Measurements from ENCODE around the gene LAG3.

DNA sequence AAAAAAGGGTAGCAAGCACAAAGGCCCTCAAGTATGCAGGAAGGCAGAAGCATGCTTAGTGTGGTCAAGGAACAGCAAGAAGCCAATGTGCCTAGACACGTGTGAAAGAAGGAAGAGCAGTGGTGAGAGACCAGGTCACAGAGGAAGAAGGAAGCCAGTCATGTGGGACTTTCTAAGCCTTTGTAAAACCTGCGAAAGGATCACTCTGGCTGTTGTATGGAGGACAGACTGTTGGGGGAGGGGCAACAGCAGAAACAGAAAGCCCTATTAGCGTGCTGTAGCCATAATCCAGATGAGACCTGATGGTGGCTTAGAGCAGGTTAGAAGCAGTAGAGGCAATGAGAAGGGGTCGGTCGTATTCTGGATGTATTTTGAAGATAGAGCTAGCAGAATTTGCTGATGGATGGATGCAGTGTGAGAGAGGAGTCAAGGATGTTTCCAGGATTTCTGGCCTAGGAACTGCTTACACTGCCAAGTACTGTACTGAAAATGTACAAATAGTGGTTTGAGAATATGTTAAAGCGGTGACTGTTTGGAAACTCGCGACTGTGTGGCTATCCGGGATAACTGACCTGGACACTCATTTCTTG lies 13.7 kb upstream of the LAG3 start:
- TF ChIP-seq POLR2A (IDR thresholded peaks at IDR 0.05; ENCODE audit: low read depth, low read length) (no peak), POLR2AphosphoS5 (IDR thresholded peaks at IDR 0.05; ENCODE audit: low read length) (no peak), ETV6 (conservative IDR thresholded peaks at IDR 0.05 in 1 of 2, IDR thresholded peaks at IDR 0.05 in 1 of 2; ENCODE audit: borderline replicate concordance in 1 of 2, low read depth in 1 of 2) (no peak), SUZ12 (IDR thresholded peaks at IDR 0.05; ENCODE audit: unreplicated experiment) (no peak), JUND (IDR thresholded peaks at IDR 0.05; ENCODE audit: low read depth, low read length) (no peak), EZH2 (IDR thresholded peaks at IDR 0.05; ENCODE audit: borderline replicate concordance, control insufficient read depth, low read depth, low read length) (no peak), NFYB (IDR thresholded peaks at IDR 0.05; ENCODE audit: insufficient read depth, low read depth, low read length) (no peak), HDAC2 (IDR thresholded peaks at IDR 0.05) (no peak), FOS (IDR thresholded peaks at IDR 0.05; ENCODE audit: borderline replicate concordance, extremely low read depth, insufficient read length) (no peak), RAD51 (IDR thresholded peaks at IDR 0.05) (no peak), SMC3 (IDR thresholded peaks at IDR 0.05; ENCODE audit: borderline replicate concordance, low read length) (no peak)
- TF ChIP-seq, protein P1, sequence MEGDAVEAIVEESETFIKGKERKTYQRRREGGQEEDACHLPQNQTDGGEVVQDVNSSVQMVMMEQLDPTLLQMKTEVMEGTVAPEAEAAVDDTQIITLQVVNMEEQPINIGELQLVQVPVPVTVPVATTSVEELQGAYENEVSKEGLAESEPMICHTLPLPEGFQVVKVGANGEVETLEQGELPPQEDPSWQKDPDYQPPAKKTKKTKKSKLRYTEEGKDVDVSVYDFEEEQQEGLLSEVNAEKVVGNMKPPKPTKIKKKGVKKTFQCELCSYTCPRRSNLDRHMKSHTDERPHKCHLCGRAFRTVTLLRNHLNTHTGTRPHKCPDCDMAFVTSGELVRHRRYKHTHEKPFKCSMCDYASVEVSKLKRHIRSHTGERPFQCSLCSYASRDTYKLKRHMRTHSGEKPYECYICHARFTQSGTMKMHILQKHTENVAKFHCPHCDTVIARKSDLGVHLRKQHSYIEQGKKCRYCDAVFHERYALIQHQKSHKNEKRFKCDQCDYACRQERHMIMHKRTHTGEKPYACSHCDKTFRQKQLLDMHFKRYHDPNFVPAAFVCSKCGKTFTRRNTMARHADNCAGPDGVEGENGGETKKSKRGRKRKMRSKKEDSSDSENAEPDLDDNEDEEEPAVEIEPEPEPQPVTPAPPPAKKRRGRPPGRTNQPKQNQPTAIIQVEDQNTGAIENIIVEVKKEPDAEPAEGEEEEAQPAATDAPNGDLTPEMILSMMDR (IDR thresholded peaks at IDR 0.05 in 2 of 3, conservative IDR thresholded peaks at IDR 0.05 in 1 of 3; ENCODE audit: control insufficient read depth in 2 of 3, extremely low read depth in 1 of 3, insufficient read depth in 1 of 3, low read depth in 3 of 3, low read length in 3 of 3) = no peak
- TF ChIP-seq, protein P2, sequence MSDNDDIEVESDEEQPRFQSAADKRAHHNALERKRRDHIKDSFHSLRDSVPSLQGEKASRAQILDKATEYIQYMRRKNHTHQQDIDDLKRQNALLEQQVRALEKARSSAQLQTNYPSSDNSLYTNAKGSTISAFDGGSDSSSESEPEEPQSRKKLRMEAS (IDR thresholded peaks at IDR 0.05; ENCODE audit: low read depth, low read length) = no peak
- TF ChIP-seq, protein P3, sequence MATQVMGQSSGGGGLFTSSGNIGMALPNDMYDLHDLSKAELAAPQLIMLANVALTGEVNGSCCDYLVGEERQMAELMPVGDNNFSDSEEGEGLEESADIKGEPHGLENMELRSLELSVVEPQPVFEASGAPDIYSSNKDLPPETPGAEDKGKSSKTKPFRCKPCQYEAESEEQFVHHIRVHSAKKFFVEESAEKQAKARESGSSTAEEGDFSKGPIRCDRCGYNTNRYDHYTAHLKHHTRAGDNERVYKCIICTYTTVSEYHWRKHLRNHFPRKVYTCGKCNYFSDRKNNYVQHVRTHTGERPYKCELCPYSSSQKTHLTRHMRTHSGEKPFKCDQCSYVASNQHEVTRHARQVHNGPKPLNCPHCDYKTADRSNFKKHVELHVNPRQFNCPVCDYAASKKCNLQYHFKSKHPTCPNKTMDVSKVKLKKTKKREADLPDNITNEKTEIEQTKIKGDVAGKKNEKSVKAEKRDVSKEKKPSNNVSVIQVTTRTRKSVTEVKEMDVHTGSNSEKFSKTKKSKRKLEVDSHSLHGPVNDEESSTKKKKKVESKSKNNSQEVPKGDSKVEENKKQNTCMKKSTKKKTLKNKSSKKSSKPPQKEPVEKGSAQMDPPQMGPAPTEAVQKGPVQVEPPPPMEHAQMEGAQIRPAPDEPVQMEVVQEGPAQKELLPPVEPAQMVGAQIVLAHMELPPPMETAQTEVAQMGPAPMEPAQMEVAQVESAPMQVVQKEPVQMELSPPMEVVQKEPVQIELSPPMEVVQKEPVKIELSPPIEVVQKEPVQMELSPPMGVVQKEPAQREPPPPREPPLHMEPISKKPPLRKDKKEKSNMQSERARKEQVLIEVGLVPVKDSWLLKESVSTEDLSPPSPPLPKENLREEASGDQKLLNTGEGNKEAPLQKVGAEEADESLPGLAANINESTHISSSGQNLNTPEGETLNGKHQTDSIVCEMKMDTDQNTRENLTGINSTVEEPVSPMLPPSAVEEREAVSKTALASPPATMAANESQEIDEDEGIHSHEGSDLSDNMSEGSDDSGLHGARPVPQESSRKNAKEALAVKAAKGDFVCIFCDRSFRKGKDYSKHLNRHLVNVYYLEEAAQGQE (IDR thresholded peaks at IDR 0.05; ENCODE audit: low read depth, low read length) = no peak

Data from GM12878 (cell line).